ENCODE data around the gene ASF1B. TPM values are rescaled to one million over a fixed set of nuclear protein-coding genes. Genes with fewer than 3 reads are reported as not detected.

The ASF1B gene
- polyA plus RNA-seq, 4 donors: 3.1 to 26.2 (median 10.3) TPM

- WGBS, 3 donors: 92 to 98% (median 94%) methylated on average over 12 of the region's 12 CpGs
- Histone ChIP-seq H3K9me3 (ENCODE audit: control insufficient read depth in 2 of 2, insufficient read depth in 1 of 2, low read depth in 1 of 2, low read length in 1 of 2) (no peaks in the 10 kb centered on the region), H3K27ac (ENCODE audit: low read depth in 1 of 3, low read length in 2 of 3) (no peak overlapping the region), H3K27me3 (ENCODE audit: control insufficient read depth in 3 of 3, insufficient read depth in 3 of 3, low read length in 3 of 3) (no peaks in the 10 kb centered on the region), H3K36me3 (ENCODE audit: control insufficient read depth in 3 of 3, insufficient read depth in 2 of 3, low read depth in 1 of 3, low read length in 3 of 3) (peaks cover 10 to 88% (median 11%) of the 10 kb centered on the region in 3 donors), H3K4me3 (ENCODE audit: low read depth in 1 of 3, low read length in 3 of 3) (no peak overlapping the region), H3K4me1 (ENCODE audit: control insufficient read depth in 3 of 3, insufficient read depth in 2 of 3, low read depth in 1 of 3, low read length in 2 of 3) (no peaks in the 10 kb centered on the region)
- no peak for FAIRE-seq
- no peak for DNase-seq
Observed at GRCh38 chr19:14156122-14156521, 19.7 kb upstream of the ASF1B start.

GRCh38 chr19:14155371-14155770, 19.0 kb upstream of the ASF1B start:
- FAIRE-seq: no peak
- H3K4me1 ChIP-seq (ENCODE audit: control insufficient read depth in 3 of 3, insufficient read depth in 2 of 3, low read depth in 1 of 3, low read length in 2 of 3): peaks cover 0 to 4% (median 0%) of the 10 kb centered on the region in 3 donors
- H3K27me3 ChIP-seq (ENCODE audit: control insufficient read depth in 3 of 3, insufficient read depth in 3 of 3, low read length in 3 of 3): no peaks in the 10 kb centered on the region
- peaks cover 10 to 88% (median 11%) of the 10 kb centered on the region in 3 donors for H3K36me3 ChIP-seq (ENCODE audit: control insufficient read depth in 3 of 3, insufficient read depth in 2 of 3, low read depth in 1 of 3, low read length in 3 of 3)
- no peak overlapping the region for H3K4me3 ChIP-seq (ENCODE audit: low read depth in 1 of 3, low read length in 3 of 3)
- WGBS, 3 donors: 94 to 96% (median 95%) methylated on average over 15 to 17 of the region's 17 CpGs
- no peak overlapping the region for H3K27ac ChIP-seq (ENCODE audit: low read depth in 1 of 3, low read length in 2 of 3)
- H3K9me3 ChIP-seq (ENCODE audit: control insufficient read depth in 2 of 2, insufficient read depth in 1 of 2, low read depth in 1 of 2, low read length in 1 of 2): no peaks in the 10 kb centered on the region
- DNase-seq: no peak

- H3K36me3 ChIP-seq (ENCODE audit: control insufficient read depth in 3 of 3, insufficient read depth in 2 of 3, low read depth in 1 of 3, low read length in 3 of 3): peaks cover 8 to 72% (median 8%) of the 10 kb centered on the region in 3 donors
- WGBS, 3 donors: 95% methylated on average over 12 of the region's 12 CpGs
- FAIRE-seq: no peak
Observed at GRCh38 chr19:14152713-14153112, 16.3 kb upstream of the ASF1B start.

DNA sequence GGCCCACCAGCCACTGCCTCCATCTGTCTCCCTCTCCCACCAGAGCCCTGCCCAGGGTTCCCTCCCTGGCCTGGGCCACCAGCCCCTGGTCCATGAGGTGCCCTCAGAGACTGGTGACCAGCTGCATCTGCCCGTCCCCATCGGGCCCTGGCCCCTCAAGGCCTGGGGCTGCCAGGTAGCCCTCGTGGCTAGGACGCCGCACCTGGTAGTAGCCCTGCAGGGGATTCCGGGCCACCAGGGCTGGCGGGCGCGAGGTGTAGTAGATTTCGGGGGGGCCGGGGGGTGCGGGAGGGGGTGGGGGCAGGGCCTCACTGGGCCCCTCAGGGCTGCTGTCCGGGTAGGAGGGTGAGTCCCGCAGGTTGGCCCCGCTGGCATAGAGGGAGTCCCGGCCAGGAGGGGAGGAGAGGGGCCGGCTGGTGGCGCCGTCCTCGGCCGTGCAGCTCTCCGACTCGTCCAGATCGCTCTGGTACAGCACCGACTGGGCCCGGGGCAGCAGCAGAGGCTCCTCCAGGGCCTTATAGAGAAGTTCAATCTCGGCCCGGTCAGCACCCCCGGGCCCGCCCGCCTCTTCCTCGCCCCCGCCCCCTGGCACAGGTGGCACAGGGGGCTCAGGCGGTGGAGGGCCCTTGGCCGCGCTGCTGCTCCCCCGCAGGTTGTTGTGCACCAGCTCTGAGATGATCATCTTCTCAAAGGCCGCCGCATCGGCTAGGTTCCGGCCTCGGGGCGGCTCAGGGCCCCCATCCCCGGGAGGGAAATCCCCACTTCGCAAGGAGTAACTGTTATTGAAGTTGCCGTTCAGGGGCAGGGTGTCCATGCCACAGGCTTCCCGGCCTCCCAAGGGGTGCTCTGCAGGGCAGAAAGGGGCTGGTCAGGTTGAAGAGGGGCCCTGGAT, 14.6 kb upstream of the ASF1B start:
- Histone ChIP-seq H3K27me3 (ENCODE audit: control insufficient read depth in 3 of 3, insufficient read depth in 3 of 3, low read length in 3 of 3) (no peaks in the 10 kb centered on the region), H3K4me3 (ENCODE audit: low read depth in 1 of 3, low read length in 3 of 3) (no peak overlapping the region), H3K27ac (ENCODE audit: low read depth in 1 of 3, low read length in 2 of 3) (no peak overlapping the region), H3K36me3 (ENCODE audit: control insufficient read depth in 3 of 3, insufficient read depth in 2 of 3, low read depth in 1 of 3, low read length in 3 of 3) (peaks cover 0 to 56% (median 1%) of the 10 kb centered on the region in 3 donors), H3K9me3 (ENCODE audit: control insufficient read depth in 2 of 2, insufficient read depth in 1 of 2, low read depth in 1 of 2, low read length in 1 of 2) (no peaks in the 10 kb centered on the region), H3K4me1 (ENCODE audit: control insufficient read depth in 3 of 3, insufficient read depth in 2 of 3, low read depth in 1 of 3, low read length in 2 of 3) (peaks cover 0 to 28% (median 0%) of the 10 kb centered on the region in 3 donors)
- DNase-seq: no peak
- FAIRE-seq: no peak
- 93% methylated on average over 36 to 47 of the region's 47 CpGs for WGBS, 3 donors

More at GRCh38 chr19:14152713-14153112, 16.3 kb upstream of the ASF1B start:
- Histone ChIP-seq H3K27ac (ENCODE audit: low read depth in 1 of 3, low read length in 2 of 3) (no peak overlapping the region), H3K4me3 (ENCODE audit: low read depth in 1 of 3, low read length in 3 of 3) (no peak overlapping the region), H3K9me3 (ENCODE audit: control insufficient read depth in 2 of 2, insufficient read depth in 1 of 2, low read depth in 1 of 2, low read length in 1 of 2) (no peaks in the 10 kb centered on the region), H3K4me1 (ENCODE audit: control insufficient read depth in 3 of 3, insufficient read depth in 2 of 3, low read depth in 1 of 3, low read length in 2 of 3) (peaks cover 0 to 28% (median 0%) of the 10 kb centered on the region in 3 donors), H3K27me3 (ENCODE audit: control insufficient read depth in 3 of 3, insufficient read depth in 3 of 3, low read length in 3 of 3) (no peaks in the 10 kb centered on the region)
- DNase-seq: no peak

GRCh38 chr19:14150041-14150769, 13.8 kb upstream of the ASF1B start:
- Histone ChIP-seq H3K27ac (ENCODE audit: low read depth in 1 of 3, low read length in 2 of 3) (peak overlapping the region in 2 of 3 donors; percentile 36 to 73), H3K36me3 (ENCODE audit: control insufficient read depth in 3 of 3, insufficient read depth in 2 of 3, low read depth in 1 of 3, low read length in 3 of 3) (peaks cover 0 to 50% (median 0%) of the 10 kb centered on the region in 3 donors), H3K9me3 (ENCODE audit: control insufficient read depth in 2 of 2, insufficient read depth in 1 of 2, low read depth in 1 of 2, low read length in 1 of 2) (no peaks in the 10 kb centered on the region), H3K4me3 (ENCODE audit: low read depth in 1 of 3, low read length in 3 of 3) (no peak overlapping the region), H3K4me1 (ENCODE audit: control insufficient read depth in 3 of 3, insufficient read depth in 2 of 3, low read depth in 1 of 3, low read length in 2 of 3) (peaks cover 0 to 28% (median 0%) of the 10 kb centered on the region in 3 donors), H3K27me3 (ENCODE audit: control insufficient read depth in 3 of 3, insufficient read depth in 3 of 3, low read length in 3 of 3) (no peaks in the 10 kb centered on the region)
- 57 to 82% (median 81%) methylated on average over 9 to 10 of the region's 10 CpGs for WGBS, 3 donors
- DNase-seq (no peak), FAIRE-seq (no peak)

GRCh38 chr19:14149509-14149994, 13.2 kb upstream of the ASF1B start:
- H3K36me3 ChIP-seq (ENCODE audit: control insufficient read depth in 3 of 3, insufficient read depth in 2 of 3, low read depth in 1 of 3, low read length in 3 of 3): peaks cover 0 to 44% (median 0%) of the 10 kb centered on the region in 3 donors
- H3K9me3 ChIP-seq (ENCODE audit: control insufficient read depth in 2 of 2, insufficient read depth in 1 of 2, low read depth in 1 of 2, low read length in 1 of 2): no peaks in the 10 kb centered on the region
- H3K4me3 ChIP-seq (ENCODE audit: low read depth in 1 of 3, low read length in 3 of 3): no peak overlapping the region
- H3K27ac ChIP-seq (ENCODE audit: low read depth in 1 of 3, low read length in 2 of 3): peak overlapping the region in 2 of 3 donors; percentile 36 to 73
- H3K4me1 ChIP-seq (ENCODE audit: control insufficient read depth in 3 of 3, insufficient read depth in 2 of 3, low read depth in 1 of 3, low read length in 2 of 3): peaks cover 0 to 28% (median 0%) of the 10 kb centered on the region in 3 donors
- H3K27me3 ChIP-seq (ENCODE audit: control insufficient read depth in 3 of 3, insufficient read depth in 3 of 3, low read length in 3 of 3): no peaks in the 10 kb centered on the region
- FAIRE-seq (no peak), DNase-seq (peak; percentile 27 to 45)
- 13 to 52% (median 21%) methylated on average over 18 to 21 of the region's 21 CpGs for WGBS, 3 donors

DNA sequence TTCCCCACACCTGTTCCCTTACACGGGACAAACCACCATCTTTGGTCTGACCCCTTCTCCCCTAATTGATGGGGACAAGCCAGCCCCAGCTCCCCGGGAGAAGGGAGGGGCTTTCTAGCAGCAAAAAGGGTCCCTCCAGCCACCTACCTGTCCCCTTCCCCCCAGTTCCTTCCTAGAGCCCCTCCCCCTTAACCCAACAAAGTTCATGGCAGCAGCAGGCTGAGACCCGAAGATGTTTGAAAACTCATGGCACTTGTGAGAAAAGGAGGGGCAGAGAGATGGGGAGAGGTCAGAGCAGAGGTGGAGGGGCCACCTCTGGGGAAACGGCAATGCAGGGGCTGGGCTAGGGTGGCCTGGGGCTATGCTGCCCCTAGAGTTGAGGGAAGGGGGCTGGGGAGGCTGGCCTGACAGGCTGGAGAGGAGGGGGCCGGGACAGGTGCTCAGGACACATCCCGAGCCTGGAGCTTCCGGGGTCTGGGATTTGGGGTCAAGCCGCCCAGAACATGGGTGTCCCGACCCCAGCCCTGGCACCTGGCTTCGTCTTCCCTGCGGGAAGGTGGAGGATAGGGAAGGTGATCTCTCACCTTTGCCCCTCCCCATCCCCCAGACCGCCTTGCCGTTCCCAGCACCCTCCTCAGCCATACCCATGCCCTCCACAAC, 12.5 kb upstream of the ASF1B start:
- H3K9me3 ChIP-seq (ENCODE audit: control insufficient read depth in 2 of 2, insufficient read depth in 1 of 2, low read depth in 1 of 2, low read length in 1 of 2): no peaks in the 10 kb centered on the region
- DNase-seq: no peak

More for the DNA sequence above, 12.5 kb upstream of the ASF1B start:
- Histone ChIP-seq H3K4me1 (ENCODE audit: control insufficient read depth in 3 of 3, insufficient read depth in 2 of 3, low read depth in 1 of 3, low read length in 2 of 3) (peaks cover 0 to 28% (median 0%) of the 10 kb centered on the region in 3 donors), H3K27me3 (ENCODE audit: control insufficient read depth in 3 of 3, insufficient read depth in 3 of 3, low read length in 3 of 3) (no peaks in the 10 kb centered on the region), H3K27ac (ENCODE audit: low read depth in 1 of 3, low read length in 2 of 3) (peak overlapping the region in 2 of 3 donors; percentile 36 to 73), H3K36me3 (ENCODE audit: control insufficient read depth in 3 of 3, insufficient read depth in 2 of 3, low read depth in 1 of 3, low read length in 3 of 3) (peaks cover 0 to 40% (median 0%) of the 10 kb centered on the region in 3 donors), H3K4me3 (ENCODE audit: low read depth in 1 of 3, low read length in 3 of 3) (no peak overlapping the region)
- FAIRE-seq: no peak
- 40 to 62% (median 62%) methylated on average over 10 to 13 of the region's 13 CpGs for WGBS, 3 donors

Measured in small intestine (tissue), 7 donors.